CD4-positive, alpha-beta T cell treated with Interleukin-15 for 4 hours (primary cell): ENCODE results near the gene GGT1.
A peak's percentile ranks its signal among the peaks of the same experiment; 100 is the strongest.
"Not testable (repeated sequence)": the region's sequence is repeated elsewhere in the genome, so short reads cannot be mapped to it uniquely, and the experiment has no call there.

Source experiments
- DNase-seq: peaks from one replicate; pipeline ENCODE4 v3.0.0-alpha.2; 2020; ENCODE audit warnings: low spot score

GGT1 gene

DNA sequence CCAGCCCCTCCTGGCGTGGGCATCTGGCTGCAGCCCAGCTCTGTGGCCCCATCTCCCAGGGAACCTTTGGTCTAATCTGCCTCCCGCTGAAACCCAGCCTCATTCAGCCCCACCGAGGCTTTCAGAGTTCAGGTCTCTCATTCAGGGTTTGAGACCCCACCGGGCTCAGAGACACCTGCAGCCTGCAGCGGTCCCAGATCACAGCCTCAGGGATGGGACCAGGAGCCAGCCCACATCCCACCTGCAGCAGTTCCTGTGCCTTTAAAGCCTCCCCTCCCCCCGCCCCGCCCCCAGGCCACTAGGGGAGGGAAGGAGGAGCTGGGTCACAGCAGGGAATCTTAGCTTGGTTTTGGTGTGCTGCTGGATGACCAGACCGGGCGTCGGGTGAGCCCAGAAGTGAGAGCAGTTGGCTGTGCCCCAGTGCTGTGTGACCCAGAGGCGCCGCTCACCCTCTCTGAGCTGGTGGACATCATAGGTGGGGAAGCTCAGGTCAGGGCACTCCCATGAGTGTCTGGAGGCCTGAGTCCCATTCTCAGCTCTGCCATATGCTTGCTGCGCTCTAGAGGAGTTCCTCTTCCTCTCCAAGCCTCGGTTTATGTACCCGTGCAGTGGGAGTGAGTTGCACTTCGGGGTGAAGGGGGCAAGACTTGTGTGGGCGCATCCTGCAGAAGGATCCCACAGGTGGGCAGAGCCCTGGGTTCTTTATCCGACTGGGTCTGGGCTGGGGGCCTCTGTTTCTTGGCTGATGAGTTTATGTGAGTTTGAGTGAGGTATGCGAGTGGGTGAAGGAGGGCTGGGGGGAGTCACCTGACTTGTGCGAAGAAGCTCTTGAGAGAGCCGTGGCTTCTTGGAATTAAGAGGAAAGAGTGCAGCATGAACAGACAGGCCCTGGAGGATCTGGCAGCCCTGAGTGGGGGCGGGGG is at the start of gene GGT1:
Gene GGT1 (plus strand): TSS at position 347 of the 923 bp plus-strand sequence. CDS start 7,889 bp downstream, outside the sequence.
- not testable (repeated sequence) for DNase-seq

DNA sequence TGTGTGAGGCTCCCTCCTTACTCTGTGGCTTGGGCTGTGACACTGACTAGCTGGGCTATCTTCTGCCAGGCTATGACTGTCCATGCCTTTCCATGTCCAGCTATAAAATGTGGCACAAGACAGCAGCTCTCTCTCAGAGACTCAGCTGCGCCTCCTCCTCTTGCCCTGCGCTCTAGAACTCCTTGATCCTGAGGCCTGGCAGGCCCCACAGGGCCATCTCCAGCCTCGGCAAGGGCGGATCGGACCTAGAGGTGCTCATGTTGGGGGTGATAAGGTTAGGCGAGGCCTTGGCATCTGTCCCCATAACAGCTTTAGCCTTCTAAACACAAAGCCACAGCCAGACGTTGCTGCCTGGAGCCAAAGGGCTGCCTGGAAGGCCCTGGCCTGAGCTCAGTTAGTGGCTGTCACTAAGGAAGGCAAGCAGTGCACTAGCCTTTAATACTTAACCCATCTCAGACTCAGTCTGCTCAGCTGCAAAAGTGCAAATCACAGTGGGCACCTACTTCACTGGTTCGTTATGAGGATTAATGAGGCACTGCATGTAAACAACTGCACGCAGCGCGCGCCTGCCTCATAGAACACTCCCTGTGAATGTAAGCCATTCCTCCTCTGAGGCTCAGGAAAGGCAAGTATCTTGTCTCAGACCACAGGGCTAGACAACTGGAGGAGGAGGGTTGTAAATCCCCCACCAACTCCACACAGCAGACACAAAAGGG is 49.2 kb upstream of the GGT1 start:
- no peak for DNase-seq

DNA sequence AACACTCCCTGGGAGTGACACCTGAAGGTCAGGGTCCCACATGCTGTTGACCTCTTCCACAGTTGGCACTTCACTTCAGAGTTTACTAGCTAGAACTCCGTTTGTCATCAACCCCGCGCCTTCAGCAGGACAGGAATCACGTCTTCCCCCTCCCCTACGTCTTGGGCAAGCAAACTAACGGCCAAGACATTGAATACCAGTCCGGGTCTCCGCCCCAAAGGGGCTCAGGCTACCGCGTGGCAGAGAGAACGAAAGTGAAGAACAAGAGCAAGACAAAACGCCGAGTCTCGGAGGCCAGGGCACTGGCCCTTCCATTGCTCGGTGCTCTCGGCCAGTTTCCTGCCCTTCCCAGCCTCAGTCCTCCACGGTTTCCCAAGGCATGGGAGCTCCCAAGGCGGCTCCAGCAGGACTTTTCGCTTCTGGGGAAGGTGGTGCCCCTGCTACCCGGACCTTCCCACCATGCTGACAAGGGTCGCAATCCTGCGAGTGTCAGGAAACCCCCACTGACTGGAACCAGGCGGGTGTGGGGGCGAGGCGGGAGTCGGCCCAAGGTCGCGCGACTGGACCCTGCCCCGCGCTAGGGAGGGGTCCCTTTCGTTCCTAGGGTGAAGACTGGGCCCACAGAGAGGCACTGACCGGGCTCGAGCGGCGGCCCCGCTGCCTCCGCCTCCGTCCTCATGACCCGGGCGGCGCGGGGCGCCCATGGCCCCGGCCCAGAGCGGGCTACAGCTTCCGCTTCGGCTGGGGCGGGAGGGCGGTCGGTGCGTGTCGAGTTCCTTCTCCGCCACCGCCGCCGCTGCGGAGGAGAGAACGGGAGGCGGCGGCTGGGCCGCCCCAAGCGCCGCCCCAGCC is 48.5 kb upstream of the GGT1 start, which contains the start of gene GUCD1:
Gene GUCD1 (minus strand): TSS at position 826 of the 852 bp plus-strand sequence. CDS start 147 bp downstream, at position 679.
- DNase-seq, result peak; percentile 11

DNA sequence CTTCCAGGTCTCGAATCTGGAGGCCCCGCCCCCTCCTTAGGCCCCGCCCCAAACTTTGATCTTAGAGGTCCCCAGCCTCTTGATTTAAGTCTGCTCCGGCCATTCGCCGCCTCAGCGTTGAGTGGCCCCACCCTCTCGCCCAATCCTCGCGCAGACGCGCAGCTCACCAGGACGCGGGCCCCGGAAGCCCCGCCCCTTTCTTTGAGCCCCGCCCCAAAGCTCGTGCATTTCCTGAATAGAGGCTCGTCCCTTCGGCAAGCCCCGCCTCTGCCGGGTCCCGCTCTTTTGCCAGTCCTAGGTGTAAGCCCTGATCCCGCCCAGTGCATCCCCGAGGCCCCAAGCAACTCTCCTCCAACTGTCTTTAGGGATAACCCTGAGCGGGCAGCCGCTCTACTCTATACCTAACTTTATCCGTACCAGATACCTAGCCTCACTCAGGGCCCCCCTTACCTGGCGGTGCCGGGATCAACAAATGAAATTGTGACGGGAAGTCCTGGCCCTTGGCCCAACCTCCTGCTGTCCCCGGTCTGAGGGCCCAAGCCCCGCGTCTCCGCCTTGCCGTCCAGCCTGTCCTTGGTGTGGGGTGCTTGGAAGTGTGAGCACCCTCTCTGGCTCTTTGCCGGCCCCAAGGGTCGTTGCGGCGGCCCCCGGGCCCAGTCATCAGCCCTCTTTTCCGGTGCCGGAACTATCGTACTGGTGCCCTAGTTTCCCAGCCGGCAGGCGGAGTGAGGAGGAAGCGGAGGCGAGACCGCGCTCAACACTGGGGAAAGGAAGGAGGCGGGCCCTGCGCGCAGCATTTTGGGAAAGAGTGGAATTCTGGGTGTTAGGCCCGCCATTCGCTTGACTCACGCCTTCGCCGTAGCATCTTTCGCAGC is 47.6 kb upstream of the GGT1 start, which contains the start of gene SNRPD3:
Gene SNRPD3 (plus strand): TSS at position 835 of the 875 bp plus-strand sequence. CDS start 1,676 bp downstream, outside the sequence.
- peak; percentile 100 for DNase-seq

DNA sequence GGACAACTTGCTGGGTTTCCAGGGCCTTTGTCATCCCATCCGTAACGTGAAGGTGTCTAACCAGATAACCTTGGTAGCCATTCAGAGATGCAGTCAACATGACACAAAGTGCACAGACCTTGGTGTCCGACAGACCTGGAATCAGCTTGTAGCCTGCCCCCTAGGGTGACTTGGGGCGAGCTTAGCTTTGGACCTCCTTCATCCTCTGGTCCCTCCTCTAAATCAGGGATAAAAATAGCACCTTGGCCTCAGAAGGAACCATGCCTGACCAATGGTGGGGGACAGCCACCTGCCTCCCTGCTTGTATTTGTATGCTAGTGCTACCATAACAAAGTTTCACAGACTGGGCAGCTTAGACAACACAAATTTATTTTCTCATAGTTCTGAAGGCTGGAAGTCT is 43.5 kb upstream of the GGT1 start:
- no peak for DNase-seq

DNA sequence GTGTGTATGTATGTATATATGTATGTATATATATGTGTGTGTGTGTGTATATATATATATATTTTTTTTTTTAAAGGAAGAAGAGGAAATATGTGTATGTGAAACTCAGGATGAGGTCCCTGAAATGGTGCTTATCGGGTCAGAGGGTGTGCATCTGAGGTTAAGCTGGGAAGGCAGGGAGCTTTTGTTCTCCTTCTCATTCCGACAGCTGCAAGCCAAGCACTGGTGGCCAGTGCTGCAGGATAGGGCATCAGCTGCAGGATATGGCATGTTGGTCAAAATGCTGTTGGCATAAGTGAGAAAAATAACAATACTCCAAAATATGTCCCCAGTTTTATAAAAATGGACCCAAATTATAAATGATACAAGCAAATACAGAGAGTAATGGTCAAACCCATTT is 39.7 kb upstream of the GGT1 start:
- DNase-seq, result no peak

DNA sequence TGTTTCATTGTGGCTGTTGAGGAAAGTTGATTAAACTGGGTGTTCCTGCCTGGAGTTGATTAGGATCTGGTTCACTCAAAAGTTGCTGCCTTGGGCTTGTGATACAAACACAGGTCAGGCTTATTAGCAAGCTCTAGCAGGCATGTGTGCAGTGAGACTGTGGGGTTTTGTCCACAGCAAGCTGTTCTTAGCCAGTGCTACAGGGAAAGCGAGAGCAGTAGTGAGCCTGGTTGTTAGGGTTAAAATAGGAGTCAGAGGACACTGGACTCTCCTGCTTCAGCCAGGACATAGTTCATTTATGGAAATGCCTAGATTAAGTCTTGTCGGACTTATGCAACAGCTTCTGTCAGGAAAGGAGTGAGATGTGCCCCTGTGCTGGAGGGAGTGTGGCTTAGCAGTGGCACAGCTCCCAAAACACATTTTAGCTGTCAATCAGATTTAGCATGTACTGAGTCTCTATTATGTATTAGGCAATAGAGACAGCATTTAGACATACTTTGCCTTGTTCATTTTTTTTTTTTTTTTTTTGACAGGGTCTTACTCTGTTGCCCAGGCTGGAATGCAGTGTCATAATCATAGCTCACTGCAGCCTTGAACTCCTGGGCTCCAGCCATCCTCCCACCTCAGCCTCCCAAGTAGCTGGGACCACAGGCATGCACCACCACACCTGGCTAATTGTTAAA is 38.5 kb upstream of the GGT1 start:
- DNase-seq, result no peak

DNA sequence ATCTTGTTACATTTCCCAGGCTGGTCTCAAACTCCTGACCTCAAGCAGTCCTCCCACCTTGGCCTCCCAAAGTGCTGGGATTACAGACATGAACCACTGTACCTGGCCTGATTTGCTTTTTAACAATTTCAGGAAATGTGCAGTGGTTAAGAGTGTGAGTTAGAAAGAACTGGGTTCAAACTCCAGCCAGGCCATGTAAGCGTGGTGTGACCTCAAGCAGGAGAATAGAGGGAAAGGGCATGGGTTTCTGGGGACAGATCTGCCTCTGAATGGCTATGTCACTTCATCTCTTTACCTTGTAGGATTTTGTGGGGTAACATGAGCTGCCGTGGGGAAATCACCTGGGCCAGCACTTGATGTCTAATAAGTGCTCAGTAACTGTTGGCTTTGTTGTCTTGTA is 37.9 kb upstream of the GGT1 start:
- no peak for DNase-seq

DNA sequence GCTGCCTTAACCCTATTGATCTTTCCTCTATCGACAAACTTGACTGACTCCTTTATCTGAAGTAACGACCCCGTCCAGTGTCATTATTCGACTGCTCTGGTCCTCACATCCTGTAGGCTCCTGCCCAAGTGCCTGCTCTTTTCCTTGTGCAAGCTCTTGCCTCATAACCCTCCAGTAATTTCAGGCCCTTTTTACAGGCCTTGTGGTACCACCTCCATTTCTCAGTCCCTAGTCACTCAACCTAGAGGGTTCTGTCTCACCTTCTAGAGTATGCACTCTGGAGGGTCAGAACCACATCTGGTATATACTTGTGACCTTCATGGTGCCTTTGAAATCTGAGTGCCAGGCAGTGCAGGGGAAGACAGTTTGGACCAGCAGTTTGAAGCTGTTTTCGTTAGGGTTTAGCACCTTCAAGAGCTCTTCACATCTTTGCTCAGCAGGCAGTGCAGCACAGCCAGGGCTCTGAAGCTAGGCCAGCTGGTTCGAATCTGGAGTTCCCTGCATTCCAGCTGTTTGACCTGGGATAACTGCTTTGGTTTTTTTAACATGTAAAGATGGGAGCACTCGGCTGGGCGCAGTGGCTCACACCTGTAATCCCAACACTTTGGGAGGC is 36.0 kb upstream of the GGT1 start:
- DNase-seq, result no peak

DNA sequence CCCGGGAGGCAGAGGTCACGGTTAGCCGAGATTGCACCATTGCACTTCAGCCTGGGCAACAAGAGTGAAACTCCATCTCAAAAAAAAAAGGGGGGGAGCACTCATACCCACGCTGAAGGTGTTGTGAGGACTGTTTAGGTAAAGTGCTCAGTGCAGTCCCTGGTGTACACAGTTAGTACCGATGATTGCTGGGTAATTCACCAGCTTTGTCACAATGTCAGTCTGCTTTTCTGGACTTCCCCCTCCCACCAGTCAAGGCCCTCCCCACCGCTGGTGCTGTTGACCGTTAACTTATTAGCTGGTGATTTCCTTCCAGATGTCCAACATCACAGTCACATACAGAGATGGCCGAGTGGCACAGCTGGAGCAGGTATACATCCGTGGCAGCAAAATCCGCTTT is 35.3 kb upstream of the GGT1 start:
- DNase-seq, result no peak

DNA sequence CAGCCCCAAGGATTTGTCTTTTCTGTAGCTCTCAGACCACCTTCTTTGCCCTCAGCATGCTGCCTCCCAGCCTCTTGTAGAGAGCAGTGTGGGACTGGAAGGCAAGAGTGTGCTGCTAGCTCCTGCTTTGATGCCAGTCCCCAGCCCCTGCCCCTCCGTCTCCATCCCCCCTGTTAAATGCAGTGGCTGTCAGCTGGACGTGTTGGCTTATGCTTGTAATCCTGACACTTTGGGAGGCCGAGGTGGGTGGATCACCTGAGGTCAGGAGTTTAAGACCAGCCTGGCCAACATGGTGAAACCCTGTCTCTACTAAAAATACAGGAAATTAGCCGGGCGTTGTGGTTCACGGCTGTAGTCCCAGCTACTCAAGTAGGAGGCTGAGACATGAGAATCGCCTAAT is 31.7 kb upstream of the GGT1 start:
- DNase-seq, result no peak

DNA sequence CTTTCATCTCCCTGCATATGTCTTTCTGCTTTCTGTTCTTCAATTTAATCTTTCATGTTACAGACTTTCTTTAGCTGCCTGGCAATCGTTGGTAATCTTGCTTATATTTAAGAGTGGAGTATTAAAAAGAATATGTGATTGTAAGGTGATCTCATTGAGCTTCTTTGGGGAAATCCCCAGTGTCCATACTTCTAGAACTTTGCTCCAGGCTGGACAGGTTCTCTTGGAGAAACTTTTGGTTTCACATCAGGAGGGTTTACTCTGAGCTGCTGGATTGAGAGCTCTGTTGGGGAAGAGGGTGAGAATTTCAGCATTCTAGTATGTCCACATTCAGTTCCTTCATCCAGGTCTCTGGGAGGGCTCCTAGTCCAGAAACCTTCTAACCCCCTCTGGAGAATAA is 26.2 kb upstream of the GGT1 start:
- no peak for DNase-seq

DNA sequence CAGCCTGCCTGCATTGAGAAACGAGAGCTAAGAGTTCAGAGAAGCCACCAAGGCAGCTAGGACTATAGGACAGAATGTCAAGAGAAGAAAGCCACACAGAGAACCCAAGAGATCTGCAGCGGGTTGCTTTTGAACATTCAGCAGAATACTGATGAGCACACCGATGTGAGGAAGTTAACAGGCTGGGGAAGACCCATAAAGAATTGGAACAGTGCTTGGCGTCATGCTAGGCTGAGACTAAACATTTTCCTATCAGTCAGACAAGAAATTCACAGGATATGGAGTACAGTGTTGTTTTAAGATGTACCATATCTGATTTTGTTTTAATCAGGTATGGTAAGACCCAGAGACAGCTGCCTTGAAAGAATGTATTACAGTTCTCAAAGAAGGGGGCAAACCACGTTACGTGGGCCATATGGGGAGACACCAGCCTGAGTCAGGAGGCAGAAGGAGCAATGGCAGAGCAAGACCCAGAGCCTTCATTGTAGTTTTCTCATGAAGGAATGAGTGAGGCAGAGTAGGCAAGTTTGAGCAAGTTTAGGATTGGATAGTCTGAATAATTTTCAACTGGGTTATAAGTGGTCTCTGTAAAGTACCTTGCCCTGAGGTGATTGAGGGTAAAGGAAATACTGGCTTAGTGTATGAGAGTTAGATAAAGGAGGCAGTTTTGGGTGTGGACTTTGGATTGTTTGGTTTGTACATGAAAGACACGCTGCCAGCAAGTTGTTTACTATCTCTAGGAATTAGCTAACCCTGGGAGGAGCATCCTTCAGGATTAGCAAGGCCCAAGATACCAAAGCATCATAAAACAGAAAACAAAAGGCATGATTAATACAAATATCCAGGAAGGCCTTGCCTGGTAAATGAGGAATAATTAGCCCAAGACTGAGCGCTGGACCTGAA is 24.4 kb upstream of the GGT1 start:
- DNase-seq, result no peak

DNA sequence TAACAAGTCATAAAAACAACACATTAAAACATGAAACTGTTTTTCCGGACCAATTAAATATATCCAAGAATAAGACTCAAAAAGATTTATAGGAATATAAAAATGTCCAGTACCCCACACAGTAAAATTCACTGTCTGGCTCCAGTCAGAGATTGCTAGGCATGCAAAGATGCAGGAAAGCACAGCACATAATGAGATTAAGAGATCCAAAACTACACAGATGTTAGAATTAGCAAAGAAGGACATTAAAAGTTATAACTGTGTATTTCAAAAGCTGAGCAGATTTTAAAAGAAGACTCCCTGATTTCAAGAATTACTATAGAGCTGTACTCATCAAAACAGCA is 23.8 kb upstream of the GGT1 start:
- DNase-seq, result no peak

DNA sequence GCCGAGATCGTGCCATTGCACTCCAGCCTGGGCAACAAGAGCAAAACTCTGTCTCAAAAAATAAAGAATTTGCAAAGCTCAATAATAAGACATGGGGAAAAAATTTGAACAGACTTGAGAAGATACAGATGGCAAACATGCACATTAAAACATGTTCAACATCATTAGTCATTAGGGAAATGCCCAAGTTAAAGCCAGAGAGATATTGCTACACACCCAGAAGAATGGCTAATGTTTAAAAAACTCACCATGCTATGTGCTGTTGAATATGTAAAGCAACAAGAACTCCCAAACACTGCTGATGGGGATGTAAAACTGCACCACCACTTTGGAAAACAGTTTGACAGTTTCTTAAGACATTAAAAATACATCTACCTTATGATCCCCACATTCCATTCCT is 22.7 kb upstream of the GGT1 start:
- no peak for DNase-seq

DNA sequence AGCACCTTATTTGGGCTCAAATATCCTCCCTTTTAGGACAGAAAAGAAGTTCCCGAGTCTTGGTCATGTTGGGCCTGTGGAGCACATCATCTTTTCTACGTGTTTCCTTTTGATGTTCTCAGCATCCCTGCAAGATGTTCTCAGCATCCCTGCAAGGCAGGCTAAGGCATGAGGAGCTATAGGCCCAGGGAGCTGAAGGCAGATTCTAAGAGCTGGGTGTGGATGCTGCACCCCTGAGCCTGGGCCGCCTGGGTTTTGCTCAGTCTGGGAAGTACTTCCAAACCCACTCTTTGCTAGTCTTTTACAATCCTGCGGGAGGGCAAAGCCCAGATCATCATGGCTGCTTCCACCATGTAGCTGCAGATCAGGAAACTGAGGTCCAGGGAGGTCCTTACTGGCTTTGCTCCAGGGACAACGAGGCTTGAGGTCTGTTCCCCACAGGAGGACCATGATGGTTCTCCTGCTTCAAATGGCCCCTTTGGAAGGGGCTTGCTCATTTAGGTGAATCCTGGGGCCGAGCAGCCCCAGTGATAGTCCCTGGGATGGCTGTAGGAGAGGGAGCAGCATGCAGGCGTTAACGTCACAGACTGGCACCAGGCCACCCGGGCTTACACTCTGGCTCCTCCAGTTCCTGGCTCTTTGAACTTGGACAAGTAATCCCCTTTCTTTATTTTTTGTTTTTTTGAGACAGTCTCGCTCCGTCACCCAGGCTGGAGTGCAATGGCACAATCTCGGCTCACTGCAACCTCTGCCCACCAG is 20.8 kb upstream of the GGT1 start:
- DNase-seq, result no peak

DNA sequence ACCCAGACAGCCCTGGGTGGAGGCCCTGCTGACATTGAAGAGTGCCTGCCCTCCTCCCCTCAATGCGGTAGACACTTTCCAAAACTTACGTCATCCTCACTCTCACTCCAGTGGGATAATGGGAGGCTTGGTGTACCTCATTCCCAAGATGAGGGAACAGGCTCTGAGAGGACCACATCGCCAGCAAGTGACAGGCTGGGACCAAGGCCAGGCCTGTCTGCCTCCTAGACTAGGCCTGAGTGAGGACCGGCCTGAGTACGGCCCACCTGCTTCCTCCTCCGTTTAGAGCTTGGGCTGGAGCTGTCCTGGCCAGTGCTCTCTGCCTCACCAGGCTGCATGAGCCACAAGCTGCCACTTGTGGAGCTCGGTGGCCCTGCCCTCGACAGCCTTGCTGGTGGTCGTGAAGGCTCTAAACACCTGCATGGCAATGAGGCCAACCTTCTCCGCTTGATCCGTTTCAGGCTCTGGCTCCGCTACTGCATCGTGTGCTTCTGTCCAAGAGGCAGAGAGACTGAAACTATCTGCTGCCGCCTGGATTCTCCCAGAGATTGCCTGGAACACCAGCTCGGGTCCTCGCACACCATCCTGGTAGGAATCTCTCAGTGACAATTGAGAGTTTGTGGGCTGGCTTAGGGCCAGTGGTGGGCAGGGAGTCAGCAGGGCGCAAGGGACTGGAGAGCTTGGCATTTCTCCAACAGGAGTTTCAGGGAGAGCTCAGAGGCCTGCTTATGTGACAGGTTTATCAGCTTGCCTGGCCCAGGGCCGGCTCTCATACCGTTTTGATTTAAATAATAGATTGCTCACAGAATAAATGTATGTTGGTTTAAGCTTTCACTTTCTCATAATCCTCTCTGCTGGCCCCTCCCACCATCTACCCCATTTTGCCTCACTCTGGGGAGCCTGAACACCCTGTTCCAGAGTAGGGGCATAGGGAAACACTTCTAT is 19.5 kb upstream of the GGT1 start:
- DNase-seq, result no peak
